Esophagus (tissue), 2 donors: Measurements from ENCODE around the gene SUPT6H. TPM values are rescaled to one million over a fixed set of nuclear protein-coding genes. Genes with fewer than 3 reads are reported as not detected.
"Not testable (repeated sequence)": the region's sequence is repeated elsewhere in the genome, so short reads cannot be mapped to it uniquely, and the experiment has no call there.

ENCODE experiments used
- H3K27ac ChIP-seq, 2 donors: one replicate each; pipeline ENCODE4 v1.5.1; 2013; ENCODE audit warnings: low read depth in 2 of 2, mild to moderate bottlenecking in 2 of 2, inconsistent platforms in 1 of 2, low read length in 1 of 2, moderate library complexity in 1 of 2
- H3K27me3 ChIP-seq, 2 donors: one replicate each; pipeline ENCODE4 v1.6.1; 2013; ENCODE audit warnings: low read length in 2 of 2, control low read depth in 1 of 2, mild to moderate bottlenecking in 1 of 2; ENCODE audit not compliant: insufficient read depth in 2 of 2, control insufficient read depth in 1 of 2
- H3K36me3 ChIP-seq, 2 donors: one replicate each; pipeline ENCODE4 v1.6.1; 2013; ENCODE audit warnings: low read length in 1 of 2; ENCODE audit not compliant: control insufficient read depth in 2 of 2, insufficient read depth in 2 of 2
- H3K4me1 ChIP-seq, 2 donors: one replicate each; pipeline ENCODE4 v1.6.1; 2013; ENCODE audit warnings: low read length in 1 of 2; ENCODE audit not compliant: control insufficient read depth in 2 of 2, insufficient read depth in 2 of 2
- H3K4me3 ChIP-seq, 2 donors: one replicate each; pipeline ENCODE4 v1.5.1; 2013; ENCODE audit warnings: low read length in 2 of 2, mild to moderate bottlenecking in 2 of 2, low read depth in 1 of 2, moderate library complexity in 1 of 2
- H3K9me3 ChIP-seq, 2 donors: one replicate each; pipeline ENCODE4 v1.6.1; 2013; ENCODE audit warnings: mild to moderate bottlenecking in 2 of 2, low read depth in 1 of 2, low read length in 1 of 2, moderate library complexity in 1 of 2; ENCODE audit not compliant: control insufficient read depth in 2 of 2, insufficient read depth in 1 of 2
- WGBS, 2 donors: extraction: QIAGEN DNeasy Blood & Tissue Kit; methylation state at CpG; one replicate each; pipeline ENCODE4 v1.1.7; 2013; 5-methylcytosine and 5-hydroxymethylcytosine counted together
- polyA plus RNA-seq, 2 donors: library from polyadenylated mRNA; stranded (reverse); fragments of 200-250 nt; gene quantifications; one replicate each; pipeline ENCODE4 v1.2.3, GENCODE V29; 2013
- donor health status: healthy with polysubstance abuse.
- donor health status: Bipolar disorder and iron deficiency.

The SUPT6H gene
- polyA plus RNA-seq, 2 donors: 21.4 to 29.2 TPM

GRCh38 chr17:28715217-28715616, 53.2 kb downstream of the SUPT6H start:
- H3K27ac ChIP-seq: no peak overlapping the region
- no peaks in the 10 kb centered on the region for H3K9me3 ChIP-seq
- no peak overlapping the region for H3K4me3 ChIP-seq
- 91 to 95% methylated on average over 2 of the region's 2 CpGs for WGBS, 2 donors
- H3K36me3 ChIP-seq: peaks cover 0 to 16% of the 10 kb centered on the region in 2 donors
- H3K4me1 ChIP-seq: peaks cover 0 to 2% of the 10 kb centered on the region in 2 donors
- H3K27me3 ChIP-seq: no peaks in the 10 kb centered on the region

GRCh38 chr17:28716740-28717577, 55.0 kb downstream of the SUPT6H start:
- Histone ChIP-seq H3K4me1 (peaks cover 0 to 2% of the 10 kb centered on the region in 2 donors), H3K36me3 (peaks cover 0 to 18% of the 10 kb centered on the region in 2 donors), H3K9me3 (no peaks in the 10 kb centered on the region), H3K27me3 (no peaks in the 10 kb centered on the region), H3K4me3 (peak overlapping the region; percentile 50 to 51), H3K27ac (peak overlapping the region; percentile 84 to 86)
- 11 to 16% methylated on average over 55 to 63 of the region's 63 CpGs for WGBS, 2 donors

GRCh38 chr17:28717578-28718332, 55.8 kb downstream of the SUPT6H start, which contains the start of gene RAB34:
Gene RAB34, minus strand, starts transcription at chr17:28717868. Its CDS starts 602 bp downstream, at chr17:28717266.
- Histone ChIP-seq H3K36me3 (peaks cover 0 to 24% of the 10 kb centered on the region in 2 donors), H3K4me3 (peak within 1 kb of the TSS; percentile 50 to 51), H3K27ac (peak within 1 kb of the TSS; percentile 84 to 86), H3K27me3 (no peaks in the 10 kb centered on the region), H3K4me1 (peaks cover 0 to 2% of the 10 kb centered on the region in 2 donors), H3K9me3 (no peaks in the 10 kb centered on the region)
- 5 to 10% methylated on average over 44 to 60 of the region's 60 CpGs for WGBS, 2 donors

DNA sequence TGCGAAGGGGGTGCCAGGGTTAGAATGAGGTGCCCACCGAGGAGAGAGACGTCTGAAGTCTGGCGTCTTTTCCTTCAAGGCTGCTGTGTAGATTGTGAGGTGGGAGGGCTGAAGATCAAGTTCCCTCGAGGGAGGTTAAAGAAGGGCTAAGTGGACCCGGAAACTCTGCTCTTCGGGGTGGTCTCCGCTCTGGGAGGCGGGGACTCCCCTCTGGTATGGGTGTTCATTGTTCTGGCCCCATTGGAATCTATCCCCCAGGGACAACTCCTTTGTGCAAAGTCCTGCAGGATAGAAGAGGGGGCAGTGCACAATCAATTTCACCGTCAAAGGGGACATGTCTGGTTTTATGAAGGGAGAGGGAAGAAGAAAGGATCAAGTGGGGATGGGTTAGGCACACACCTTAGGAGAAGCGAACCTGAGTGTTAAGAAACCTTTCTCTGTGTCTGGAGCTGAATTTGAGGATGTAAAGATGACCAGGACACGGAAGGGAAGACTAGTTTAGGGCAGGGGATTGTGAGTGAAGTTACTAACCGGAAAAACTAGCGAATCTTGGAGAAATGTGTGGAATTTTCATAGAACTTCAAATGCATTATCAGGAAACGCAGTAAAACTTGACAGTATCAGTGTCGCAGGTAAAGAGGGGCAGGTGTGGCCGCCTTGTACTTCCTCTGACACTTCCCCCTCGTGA, 56.5 kb downstream of the SUPT6H start:
- Histone ChIP-seq H3K4me3 (peak overlapping the region; percentile 45 to 74), H3K36me3 (peaks cover 0 to 27% of the 10 kb centered on the region in 2 donors), H3K4me1 (peaks cover 0 to 7% of the 10 kb centered on the region in 2 donors), H3K27me3 (no peaks in the 10 kb centered on the region), H3K9me3 (no peaks in the 10 kb centered on the region), H3K27ac (peak overlapping the region; percentile 84 to 86)
- 35 to 44% methylated on average over 18 of the region's 18 CpGs for WGBS, 2 donors

GRCh38 chr17:28719021-28719433, 57.0 kb downstream of the SUPT6H start:
- peak overlapping the region; percentile 15 to 74 for H3K4me3 ChIP-seq
- H3K4me1 ChIP-seq: peaks cover 0 to 7% of the 10 kb centered on the region in 2 donors
- no peaks in the 10 kb centered on the region for H3K9me3 ChIP-seq

DNA sequence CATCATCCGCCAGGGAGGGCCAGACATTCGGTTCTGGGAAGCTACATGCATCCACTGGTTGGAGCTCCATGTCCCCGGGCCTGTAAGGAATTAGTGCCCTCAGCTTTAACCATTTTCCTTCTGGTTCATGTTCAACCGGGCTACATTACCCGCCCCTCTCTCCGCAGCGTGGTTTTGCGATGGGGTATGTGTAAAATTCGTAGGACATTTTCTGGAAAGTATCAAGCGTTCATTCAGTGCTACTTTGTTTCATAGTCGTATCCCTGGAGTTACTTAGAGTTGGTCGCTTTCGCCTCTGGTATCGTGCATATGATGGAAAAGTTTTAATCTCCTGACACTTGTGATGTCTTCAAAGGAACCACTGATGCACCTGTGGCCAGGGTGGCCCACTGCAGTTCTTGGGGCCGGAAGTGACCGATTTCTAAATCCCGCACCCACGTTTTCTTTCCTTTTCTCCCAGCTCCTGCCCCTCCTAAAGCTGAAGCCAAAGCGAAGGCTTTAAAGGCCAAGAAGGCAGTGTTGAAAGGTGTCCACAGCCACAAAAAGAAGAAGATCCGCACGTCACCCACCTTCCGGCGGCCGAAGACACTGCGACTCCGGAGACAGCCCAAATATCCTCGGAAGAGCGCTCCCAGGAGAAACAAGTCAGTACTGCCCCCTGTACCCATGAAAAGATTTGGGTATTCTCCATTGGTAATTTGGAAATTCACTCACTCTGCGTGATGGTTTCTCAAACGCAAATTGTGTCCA, 58.4 kb downstream of the SUPT6H start:
- H3K4me1 ChIP-seq: peaks cover 0 to 15% of the 10 kb centered on the region in 2 donors
- peak overlapping the region; percentile 73 to 74 for H3K4me3 ChIP-seq
- WGBS, 2 donors: 1 to 2% methylated on average over 25 to 29 of the region's 30 CpGs
- no peaks in the 10 kb centered on the region for H3K27me3 ChIP-seq
- H3K27ac ChIP-seq: peak overlapping the region; percentile 77 to 84
- H3K36me3 ChIP-seq: peaks cover 0 to 19% of the 10 kb centered on the region in 2 donors
- H3K9me3 ChIP-seq: no peaks in the 10 kb centered on the region

More at GRCh38 chr17:28719021-28719433, 57.0 kb downstream of the SUPT6H start:
- H3K27me3 ChIP-seq: no peaks in the 10 kb centered on the region
- WGBS, 2 donors: 24 to 30% methylated on average over 18 of the region's 18 CpGs
- peaks cover 0 to 25% of the 10 kb centered on the region in 2 donors for H3K36me3 ChIP-seq
- H3K27ac ChIP-seq: peak overlapping the region; percentile 84

DNA sequence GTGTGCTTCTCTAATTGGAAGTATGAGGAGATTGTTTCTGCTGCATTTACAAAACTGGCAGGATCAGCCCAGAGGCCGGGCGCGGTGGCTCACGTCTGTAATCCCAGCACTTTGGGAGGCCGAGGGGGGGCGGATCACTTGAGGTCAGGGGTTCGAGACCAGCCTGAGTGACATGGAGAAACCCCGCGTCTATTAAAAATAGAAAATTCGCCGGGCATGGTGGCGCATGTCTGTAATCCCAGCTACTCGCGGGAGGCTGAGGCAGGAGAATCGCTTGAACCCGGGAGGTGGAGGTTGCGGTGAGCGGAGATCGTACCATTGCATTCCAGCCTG, 59.0 kb downstream of the SUPT6H start:
- Histone ChIP-seq H3K36me3 (peaks cover 0 to 17% of the 10 kb centered on the region in 2 donors), H3K4me3 (peak overlapping the region; percentile 73 to 74), H3K27ac (peak overlapping the region; percentile 3 to 73), H3K4me1 (peaks cover 0 to 15% of the 10 kb centered on the region in 2 donors)
- not testable (repeated sequence) for H3K9me3 ChIP-seq, H3K27me3 ChIP-seq
- 20 to 23% methylated on average over 19 of the region's 19 CpGs for WGBS, 2 donors

DNA sequence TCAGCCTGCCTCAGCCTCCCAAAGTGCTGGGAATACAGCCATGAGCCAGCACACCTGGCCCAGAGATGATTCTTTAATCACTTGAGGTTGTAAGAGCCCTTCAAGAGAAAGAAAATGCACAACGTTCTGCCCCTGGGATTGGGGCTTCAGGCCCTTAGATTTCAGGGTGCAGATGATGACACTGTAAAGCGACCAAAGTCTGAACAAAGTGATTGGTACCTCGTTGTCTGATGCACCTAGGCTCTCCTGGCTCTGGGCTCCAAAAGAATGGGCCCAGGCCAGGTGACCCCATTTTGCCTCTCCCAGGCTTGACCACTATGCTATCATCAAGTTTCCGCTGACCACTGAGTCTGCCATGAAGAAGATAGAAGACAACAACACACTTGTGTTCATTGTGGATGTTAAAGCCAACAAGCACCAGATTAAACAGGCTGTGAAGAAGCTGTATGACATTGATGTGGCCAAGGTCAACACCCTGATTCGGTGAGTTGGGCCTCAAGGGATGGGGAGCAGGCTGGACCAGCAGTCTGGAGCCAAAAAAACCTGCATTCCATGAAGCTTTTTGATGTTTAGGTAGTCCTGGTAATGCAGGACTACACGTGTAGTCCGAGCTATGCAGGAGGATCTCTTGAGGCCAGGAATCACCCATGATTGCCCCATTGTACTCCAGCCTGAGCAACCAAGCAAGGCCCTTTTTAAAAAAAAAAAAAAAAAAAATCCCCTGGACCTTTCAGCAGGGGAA, 60.6 kb downstream of the SUPT6H start:
- Histone ChIP-seq H3K27ac (peak overlapping the region; percentile 43 to 73), H3K36me3 (peaks cover 0 to 17% of the 10 kb centered on the region in 2 donors), H3K27me3 (no peaks in the 10 kb centered on the region), H3K4me3 (no peak overlapping the region), H3K4me1 (peaks cover 0 to 19% of the 10 kb centered on the region in 2 donors), H3K9me3 (no peaks in the 10 kb centered on the region)
- 57 to 66% methylated on average over 7 of the region's 7 CpGs for WGBS, 2 donors
